Iris pigment epithelial cell (primary cell): Measurements from ENCODE around the gene FNTB.

Source experiments
- DNase-seq: peaks from one replicate; pipeline ENCODE4 v3.0.0-alpha.2; 2011; ENCODE audit warnings: low read depth

FNTB gene

GRCh38 chr14:65052832-65053231 is 66.1 kb downstream of the FNTB start:
- no peak for DNase-seq

- DNase-seq: no peak
Measured at GRCh38 chr14:65053466-65053865, 66.8 kb downstream of the FNTB start.

GRCh38 chr14:65054471-65055085 is 67.9 kb downstream of the FNTB start:
- DNase-seq: no peak

- DNase-seq: no peak
Measured at GRCh38 chr14:65057695-65058094, 71.0 kb downstream of the FNTB start.

GRCh38 chr14:65062096-65063075 is 75.7 kb downstream of the FNTB start:
- peak; percentile 9 for DNase-seq

GRCh38 chr14:65065719-65066118 is 79.0 kb downstream of the FNTB start:
- no peak for DNase-seq

GRCh38 chr14:65069874-65070413 is 83.2 kb downstream of the FNTB start:
- DNase-seq: no peak

- peak; percentile 11 for DNase-seq
Measured at GRCh38 chr14:65070471-65070976, 83.8 kb downstream of the FNTB start.

- no peak for DNase-seq
Measured at GRCh38 chr14:65071544-65071943, 84.8 kb downstream of the FNTB start.

GRCh38 chr14:65072256-65072655 is 85.6 kb downstream of the FNTB start:
- DNase-seq: no peak

GRCh38 chr14:65072937-65073336 is 86.2 kb downstream of the FNTB start:
- DNase-seq: no peak

- no peak for DNase-seq
Measured at GRCh38 chr14:65073605-65074201, 87.0 kb downstream of the FNTB start.

GRCh38 chr14:65074449-65075150 is 87.9 kb downstream of the FNTB start:
- DNase-seq: peak; percentile 11

GRCh38 chr14:65075628-65076325 is 89.1 kb downstream of the FNTB start:
- DNase-seq: no peak

GRCh38 chr14:65077318-65077717 is 90.6 kb downstream of the FNTB start:
- no peak for DNase-seq

GRCh38 chr14:65079201-65079600 is 92.5 kb downstream of the FNTB start:
- DNase-seq: no peak

- peak; percentile 8 for DNase-seq
Measured at GRCh38 chr14:65079768-65080167, 93.1 kb downstream of the FNTB start.

GRCh38 chr14:65080960-65081747 is 94.5 kb downstream of the FNTB start:
- DNase-seq: peak; percentile 36

GRCh38 chr14:65082930-65083329 is 96.2 kb downstream of the FNTB start:
- no peak for DNase-seq
